ENCODE measurements around the gene CDH23. TPM values are rescaled to one million over a fixed set of nuclear protein-coding genes. Genes with fewer than 3 reads are reported as not detected.

CDH23 gene
- total and polyA plus RNA-seq, 2 donors (not counting 1 experiment from before 2014, with no cell fraction given), result 0.37 to 0.89 TPM

DNA sequence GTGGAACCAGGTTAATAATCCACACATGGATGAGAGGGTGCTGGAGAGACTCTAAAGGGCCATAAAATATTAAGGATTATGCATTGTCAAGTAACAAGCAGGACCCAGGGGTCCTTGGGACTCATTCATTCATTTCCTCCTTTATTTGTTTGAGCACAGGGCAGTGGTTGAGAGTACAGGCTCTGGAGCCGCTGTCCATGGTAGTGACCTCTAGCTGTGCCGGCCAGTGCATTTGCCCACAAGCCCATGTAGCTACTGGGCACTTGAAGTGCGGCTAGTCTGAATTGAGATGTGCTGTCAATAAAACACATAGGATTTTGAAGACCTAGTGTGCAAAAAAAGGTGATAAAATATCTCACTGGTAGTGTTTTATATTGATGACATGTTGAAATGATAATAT, 185.3 kb downstream of the CDH23 start:
- no peaks in the 10 kb centered on the region for H3K4me1 ChIP-seq (ENCODE audit: control insufficient read depth in 2 of 2, insufficient read depth in 2 of 2, low read length in 2 of 2)
- no peak overlapping the region for H2AFZ ChIP-seq (ENCODE audit: insufficient read depth, low read depth, low read length, poor library complexity, severe bottlenecking)
- no peak overlapping the region for H3K27ac ChIP-seq (ENCODE audit: low read length in 2 of 2)
- no peaks in the 10 kb centered on the region for H3K79me2 ChIP-seq (ENCODE audit: control insufficient read depth, insufficient read depth, low read length)
- TF ChIP-seq EZH2 (IDR thresholded peaks at IDR 0.05; ENCODE audit: borderline replicate concordance, insufficient read depth, low read depth, low read length, poor library complexity, severe bottlenecking), result no peak
- TF ChIP-seq, protein P1, sequence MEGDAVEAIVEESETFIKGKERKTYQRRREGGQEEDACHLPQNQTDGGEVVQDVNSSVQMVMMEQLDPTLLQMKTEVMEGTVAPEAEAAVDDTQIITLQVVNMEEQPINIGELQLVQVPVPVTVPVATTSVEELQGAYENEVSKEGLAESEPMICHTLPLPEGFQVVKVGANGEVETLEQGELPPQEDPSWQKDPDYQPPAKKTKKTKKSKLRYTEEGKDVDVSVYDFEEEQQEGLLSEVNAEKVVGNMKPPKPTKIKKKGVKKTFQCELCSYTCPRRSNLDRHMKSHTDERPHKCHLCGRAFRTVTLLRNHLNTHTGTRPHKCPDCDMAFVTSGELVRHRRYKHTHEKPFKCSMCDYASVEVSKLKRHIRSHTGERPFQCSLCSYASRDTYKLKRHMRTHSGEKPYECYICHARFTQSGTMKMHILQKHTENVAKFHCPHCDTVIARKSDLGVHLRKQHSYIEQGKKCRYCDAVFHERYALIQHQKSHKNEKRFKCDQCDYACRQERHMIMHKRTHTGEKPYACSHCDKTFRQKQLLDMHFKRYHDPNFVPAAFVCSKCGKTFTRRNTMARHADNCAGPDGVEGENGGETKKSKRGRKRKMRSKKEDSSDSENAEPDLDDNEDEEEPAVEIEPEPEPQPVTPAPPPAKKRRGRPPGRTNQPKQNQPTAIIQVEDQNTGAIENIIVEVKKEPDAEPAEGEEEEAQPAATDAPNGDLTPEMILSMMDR (IDR thresholded peaks at IDR 0.05), result no peak
- no peak overlapping the region for H3K4me2 ChIP-seq (replicated peaks; ENCODE audit: low read depth, low read length, poor library complexity, severe bottlenecking)
- Mint-ChIP-seq H3K4me3 (no peak overlapping the region), H3K27ac (no peak overlapping the region), H3K4me1 (no peaks in the 10 kb centered on the region), H3K9me3 (ENCODE audit: insufficient read depth) (no peaks in the 10 kb centered on the region), H3K27me3 (peaks cover 4% of the 10 kb centered on the region)
- H3K36me3 ChIP-seq (replicated peaks in 1 of 2; ENCODE audit: control extremely low read depth in 1 of 2, control insufficient read depth in 1 of 2, extremely low read depth in 1 of 2, insufficient read depth in 2 of 2, low read length in 1 of 2), result no peaks in the 10 kb centered on the region
- intact Hi-C loops (cut with micrococcal nuclease), result no loop called here
- no peaks in the 10 kb centered on the region for H4K20me1 ChIP-seq (ENCODE audit: control insufficient read depth, insufficient read depth, low read length, poor library complexity, severe bottlenecking)
- no peaks in the 10 kb centered on the region for H3K27me3 ChIP-seq (replicated peaks in 1 of 4; ENCODE audit: control extremely low read depth in 1 of 4, control insufficient read depth in 3 of 4, insufficient read depth in 4 of 4, low read length in 3 of 4)
- WGBS (ENCODE audit: insufficient coverage), result 100% methylated on average over 1 of the region's 3 CpGs
- H3K4me3 ChIP-seq (ENCODE audit: control extremely low read depth in 1 of 5, extremely low read depth in 1 of 5, insufficient read depth in 1 of 5, low read depth in 2 of 5, low read length in 4 of 5), result no peak overlapping the region
- no peak for ATAC-seq (ENCODE audit: low read depth)
- no peak for DNase-seq
- ChIA-PET CTCF (interaction anchor here (0.7 to 1.3 kb wide), 3 partner anchors 11 to 115 kb away, joined by 3 to 4 read pairs (median 3); no protein-coding TSS in a partner anchor), POLR2A (no interaction called here)
- H3K9ac ChIP-seq (ENCODE audit: low read length), result no peak overlapping the region
- H3K9me3 ChIP-seq (ENCODE audit: control extremely low read depth in 1 of 3, control insufficient read depth in 2 of 3, insufficient read depth in 1 of 3, low read length in 2 of 3), result no peaks in the 10 kb centered on the region

DNA sequence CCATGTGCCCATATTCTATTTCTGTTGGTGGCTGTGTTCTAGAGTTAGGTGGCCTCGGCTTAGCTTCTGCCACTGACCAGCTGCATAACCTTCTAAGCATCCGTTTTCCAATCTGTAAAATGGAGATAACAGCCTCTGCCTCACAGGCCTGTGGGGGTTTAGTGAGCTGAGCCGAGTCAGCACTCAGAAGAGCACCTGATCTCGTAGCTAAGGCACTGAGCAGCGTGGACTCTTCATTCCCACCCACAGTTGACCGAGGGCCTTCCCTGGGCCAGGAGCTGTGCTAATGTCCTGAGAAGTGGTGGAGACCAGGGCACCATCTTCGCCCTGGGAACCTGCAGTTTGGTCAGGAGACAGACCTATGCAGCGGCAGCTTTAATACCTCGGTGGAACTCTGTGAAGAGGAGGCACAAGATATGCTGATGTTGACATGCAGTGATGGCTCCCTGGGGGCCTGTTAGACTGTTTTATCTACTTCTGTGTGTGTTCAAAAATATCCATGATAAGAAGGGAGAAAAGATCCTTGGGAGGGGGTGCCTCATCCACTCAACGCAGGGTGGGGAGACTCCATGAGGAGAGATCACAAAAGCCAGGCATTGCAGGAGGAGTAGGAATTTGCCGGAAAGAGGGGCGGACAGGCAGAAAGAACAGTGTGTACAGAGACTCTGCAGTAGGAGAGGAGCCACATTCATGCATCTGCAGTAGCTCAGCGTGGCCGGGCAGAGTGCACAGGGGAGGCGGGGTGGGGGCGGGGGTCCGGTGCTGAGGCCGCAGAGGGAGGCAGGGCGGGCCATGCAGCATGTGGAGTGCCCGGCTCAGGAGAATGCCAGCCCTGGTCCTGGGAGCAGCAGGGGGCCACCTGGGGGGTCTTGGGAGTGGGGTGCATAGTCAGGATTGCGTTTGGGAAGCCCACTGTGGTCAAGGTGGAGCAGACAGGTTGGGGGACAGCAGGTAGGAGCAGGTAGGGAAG, 186.1 kb downstream of the CDH23 start:
- no peaks in the 10 kb centered on the region for H3K9me3 Mint-ChIP-seq (ENCODE audit: insufficient read depth)
- CTCF ChIA-PET, result interaction anchor here (0.5 to 1.3 kb wide), 4 partner anchors 10 to 277 kb away, joined by 3 to 4 read pairs (median 4); no protein-coding TSS in a partner anchor
- WGBS (ENCODE audit: insufficient coverage), result 90% methylated on average over 20 of the region's 21 CpGs

More for the DNA sequence above, 186.1 kb downstream of the CDH23 start:
- Histone ChIP-seq H3K27ac (ENCODE audit: low read length in 2 of 2) (no peak overlapping the region), H3K79me2 (ENCODE audit: control insufficient read depth, insufficient read depth, low read length) (no peaks in the 10 kb centered on the region), H3K9me3 (ENCODE audit: control extremely low read depth in 1 of 3, control insufficient read depth in 2 of 3, insufficient read depth in 1 of 3, low read length in 2 of 3) (no peaks in the 10 kb centered on the region), H3K9ac (ENCODE audit: low read length) (no peak overlapping the region), H3K4me2 (replicated peaks; ENCODE audit: low read depth, low read length, poor library complexity, severe bottlenecking) (no peak overlapping the region), H3K36me3 (replicated peaks in 1 of 2; ENCODE audit: control extremely low read depth in 1 of 2, control insufficient read depth in 1 of 2, extremely low read depth in 1 of 2, insufficient read depth in 2 of 2, low read length in 1 of 2) (no peaks in the 10 kb centered on the region), H3K4me3 (ENCODE audit: control extremely low read depth in 1 of 5, extremely low read depth in 1 of 5, insufficient read depth in 1 of 5, low read depth in 2 of 5, low read length in 4 of 5) (no peak overlapping the region), H3K27me3 (replicated peaks in 1 of 4; ENCODE audit: control extremely low read depth in 1 of 4, control insufficient read depth in 3 of 4, insufficient read depth in 4 of 4, low read length in 3 of 4) (no peaks in the 10 kb centered on the region), H2AFZ (ENCODE audit: insufficient read depth, low read depth, low read length, poor library complexity, severe bottlenecking) (no peak overlapping the region), H4K20me1 (ENCODE audit: control insufficient read depth, insufficient read depth, low read length, poor library complexity, severe bottlenecking) (no peaks in the 10 kb centered on the region), H3K4me1 (ENCODE audit: control insufficient read depth in 2 of 2, insufficient read depth in 2 of 2, low read length in 2 of 2) (no peaks in the 10 kb centered on the region)
- Mint-ChIP-seq H3K27me3 (peaks cover 4% of the 10 kb centered on the region), H3K27ac (no peak overlapping the region), H3K4me3 (no peak overlapping the region), H3K4me1 (no peaks in the 10 kb centered on the region)
- TF ChIP-seq, protein P1 (IDR thresholded peaks at IDR 0.05), result no peak
- POLR2A ChIA-PET, result no interaction called here
- intact Hi-C loops (cut with micrococcal nuclease), result no loop called here
- DNase-seq (no peak), ATAC-seq (ENCODE audit: low read depth) (no peak)
